GM12892 (cell line): ENCODE data around the gene NBEA.

Experiments
- POLR2A ChIP-seq: IDR thresholded peaks from 2 replicates; pipeline ENCODE4 v1.6.1; 2011; ENCODE audit warnings: low read depth, low read length, control low read depth
- POLR2AphosphoS5 ChIP-seq: IDR thresholded peaks from 2 replicates; pipeline ENCODE4 v1.6.1; 2011; ENCODE audit warnings: low read depth, low read length, control low read depth
- TAF1 ChIP-seq: IDR thresholded peaks from 2 replicates; pipeline ENCODE4 v1.6.1; 2011; ENCODE audit warnings: low read depth, mild to moderate bottlenecking, control low read depth, low read length, borderline replicate concordance

DNA sequence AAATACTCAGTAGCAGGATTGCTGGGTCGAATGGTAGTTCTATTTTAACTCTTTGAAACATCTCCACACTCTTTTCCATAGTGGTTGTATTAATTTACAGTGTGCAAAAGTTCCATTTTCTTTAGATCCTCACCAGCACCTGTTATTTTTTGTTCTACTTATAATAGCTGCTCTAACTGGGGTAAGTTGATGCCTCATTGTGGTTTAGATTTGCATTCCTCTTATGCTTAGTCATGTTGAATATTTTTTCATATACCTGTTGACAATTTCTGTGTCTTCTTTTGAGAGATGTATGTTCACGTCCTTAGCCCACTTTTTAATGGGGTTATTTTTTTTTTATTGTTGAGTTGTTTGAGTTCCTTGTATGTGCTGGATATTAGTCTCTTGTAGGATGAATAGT lies 144.6 kb downstream of the NBEA start:
- TF ChIP-seq TAF1 (no peak), POLR2AphosphoS5 (no peak), POLR2A (no peak)
